ENCODE measurements around the gene LY6G5C.

LY6G5C gene

DNA sequence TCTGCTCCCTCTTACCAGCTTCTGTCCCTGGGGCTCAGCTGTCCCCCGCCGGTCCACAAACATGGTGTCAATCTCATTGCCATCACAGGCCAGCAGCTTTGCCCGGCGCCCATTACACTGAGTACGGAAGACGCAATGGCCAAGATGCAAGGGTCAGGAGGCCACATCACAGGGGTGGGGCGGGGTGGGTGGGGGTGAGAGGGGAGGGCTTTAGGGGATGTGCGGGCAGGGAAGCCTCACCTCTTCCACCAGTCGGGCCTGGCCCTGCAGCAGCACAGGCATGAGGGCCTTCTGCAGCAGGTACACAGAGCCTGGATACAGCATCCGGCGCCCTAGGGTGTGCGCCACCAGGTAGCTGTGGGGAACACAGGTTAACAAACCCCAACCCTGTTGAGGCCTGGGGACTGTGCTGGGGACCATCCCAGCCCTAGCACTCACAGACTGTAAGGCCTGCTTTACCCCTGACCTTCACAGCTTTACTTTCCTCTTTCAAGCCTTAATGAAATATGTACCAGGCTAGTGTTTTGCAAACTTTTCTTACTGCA lies 10.8 kb upstream of the LY6G5C start:
- DNase-seq (ENCODE audit: low read depth, low spot score), result no peak

DNA sequence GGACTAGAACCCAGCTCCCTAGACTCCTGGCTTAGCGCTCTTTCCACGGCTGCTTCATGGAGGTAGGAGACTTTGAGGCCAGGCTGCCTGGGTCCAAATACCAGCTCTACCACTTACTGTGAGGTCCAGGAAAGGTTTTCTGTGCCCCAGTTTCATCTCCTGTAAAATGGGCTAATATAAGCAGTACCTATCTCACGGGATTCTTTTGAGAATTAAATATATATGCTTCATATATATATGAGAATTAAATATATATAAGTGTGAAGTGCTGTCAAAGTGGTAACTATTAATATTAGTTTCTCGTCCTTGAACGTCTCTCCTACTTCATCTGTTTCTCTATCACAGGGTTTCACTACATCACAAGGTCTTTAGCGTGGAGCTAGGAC lies 10.2 kb upstream of the LY6G5C start:
- DNase-seq (ENCODE audit: low read depth, low spot score), result no peak

DNA sequence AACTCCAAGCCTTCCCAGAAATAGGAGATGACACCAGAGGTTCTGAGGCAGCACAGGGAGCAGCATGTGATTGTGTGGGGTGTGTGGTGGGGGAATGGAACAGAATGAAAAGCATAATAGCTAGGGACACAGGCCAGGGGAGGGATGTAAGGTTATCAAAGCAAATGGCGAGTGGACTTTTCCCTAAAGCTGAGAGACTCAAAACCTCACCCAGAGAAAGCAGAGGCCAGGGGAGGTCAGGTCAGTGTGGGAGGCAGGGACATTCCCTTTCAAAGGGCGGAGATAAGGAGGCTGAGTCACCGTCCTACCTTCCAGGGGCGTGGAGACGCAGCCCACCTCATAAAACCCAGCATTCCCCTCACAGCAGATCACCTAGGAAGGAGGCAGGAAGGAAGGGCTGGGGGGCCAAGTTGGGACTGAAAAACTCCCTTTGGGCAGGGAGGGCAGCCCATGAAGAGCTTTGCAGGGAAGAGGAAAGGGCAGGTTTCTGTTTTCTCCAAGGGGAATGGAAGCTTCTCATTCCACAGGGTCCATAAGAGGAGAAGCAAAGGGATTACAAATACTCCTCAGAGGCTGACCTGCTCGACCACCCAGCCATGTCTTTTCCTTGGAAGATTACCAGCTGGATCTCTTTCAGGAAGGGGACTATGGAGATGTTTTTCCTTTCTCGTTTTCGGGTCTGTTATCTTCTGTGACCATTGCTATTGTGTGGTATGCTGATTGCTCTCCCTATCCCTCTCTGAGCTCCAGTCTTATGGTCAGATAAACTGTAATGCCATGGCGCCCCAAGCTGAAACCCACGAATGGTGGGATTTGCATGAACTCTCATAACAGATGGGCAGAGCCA lies 9.6 kb upstream of the LY6G5C start:
- DNase-seq (ENCODE audit: low read depth, low spot score), result no peak

DNA sequence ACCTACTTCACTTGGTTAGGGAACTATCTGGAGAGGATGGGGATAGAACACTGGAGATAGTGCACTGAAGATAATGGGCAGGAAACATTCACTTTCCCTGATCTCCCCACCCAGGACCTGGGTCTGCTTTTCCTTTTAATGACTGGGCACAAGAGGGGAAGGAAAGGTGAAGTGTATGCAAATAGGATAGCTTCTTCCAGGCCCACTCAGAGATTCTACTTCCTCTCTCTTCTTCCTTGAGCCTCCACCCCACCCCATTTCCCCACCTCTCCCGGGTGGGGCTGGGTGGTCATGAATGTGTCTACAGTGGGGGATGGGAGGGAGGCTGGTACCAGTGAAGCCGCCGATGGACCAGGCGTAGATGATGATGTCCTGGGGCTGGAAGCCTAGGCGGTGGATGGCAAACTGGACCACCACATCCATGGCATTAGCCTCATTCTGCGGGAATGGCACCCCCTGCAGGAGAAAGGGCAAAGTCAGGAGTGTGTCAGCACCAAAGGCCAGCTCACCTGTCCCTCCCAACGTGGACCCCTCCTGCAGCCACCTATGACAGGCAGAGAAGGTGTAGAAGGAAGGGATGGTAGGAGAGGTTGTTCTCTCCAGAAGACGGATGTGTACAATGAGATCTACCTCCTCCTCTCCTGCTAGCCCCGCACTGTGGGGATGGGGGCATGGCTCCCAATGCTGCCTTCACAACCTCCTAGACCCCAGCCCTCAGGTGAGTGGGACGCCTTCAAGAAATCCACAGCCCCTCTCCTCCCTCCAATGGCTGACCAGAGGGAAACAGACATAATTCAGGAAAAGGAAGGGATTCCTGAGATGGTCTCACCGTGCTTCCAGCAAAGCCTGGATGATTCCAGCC lies 8.6 kb upstream of the LY6G5C start:
- DNase-seq (ENCODE audit: low read depth, low spot score), result no peak

DNA sequence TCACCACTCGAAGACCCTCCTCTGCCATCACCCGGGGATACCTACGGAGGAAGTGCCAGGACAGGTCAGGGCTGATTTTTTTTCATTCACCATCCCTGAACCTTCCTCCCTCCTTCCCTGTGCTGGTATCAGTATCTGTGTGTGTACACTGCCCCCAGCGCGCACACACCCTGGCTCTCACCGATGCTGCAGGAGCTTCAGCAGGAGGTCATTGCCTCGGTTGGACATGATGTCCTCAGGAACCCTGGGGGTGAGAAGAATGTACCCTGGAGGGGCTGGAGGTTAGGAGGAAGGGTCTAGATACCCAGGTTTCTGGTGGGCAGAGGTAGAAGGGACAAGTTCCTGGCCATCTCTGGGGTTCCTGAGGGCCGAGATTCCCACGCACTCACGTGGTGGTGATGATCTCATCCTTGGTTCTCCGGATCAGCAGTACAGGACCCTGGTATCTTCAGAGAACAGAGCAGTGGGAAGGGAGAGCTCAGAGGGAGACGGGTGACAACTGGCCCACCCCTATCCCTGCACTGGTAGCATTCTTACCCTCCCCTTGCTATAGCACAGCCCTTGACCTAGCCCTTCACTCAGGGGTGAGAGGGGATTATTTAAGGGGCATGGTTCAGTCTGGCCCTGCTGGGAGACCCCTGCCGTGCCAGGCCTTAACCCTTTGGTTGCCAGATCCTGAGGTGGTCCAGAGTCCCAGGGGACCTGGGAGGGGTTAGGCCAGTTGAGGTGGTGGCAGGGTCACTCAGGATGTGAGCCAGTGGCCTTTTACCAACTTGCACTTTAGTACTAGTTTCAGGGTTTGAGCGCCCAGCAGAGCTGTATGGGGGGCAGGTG lies 7.2 kb upstream of the LY6G5C start:
- DNase-seq (ENCODE audit: low read depth, low spot score), result no peak

DNA sequence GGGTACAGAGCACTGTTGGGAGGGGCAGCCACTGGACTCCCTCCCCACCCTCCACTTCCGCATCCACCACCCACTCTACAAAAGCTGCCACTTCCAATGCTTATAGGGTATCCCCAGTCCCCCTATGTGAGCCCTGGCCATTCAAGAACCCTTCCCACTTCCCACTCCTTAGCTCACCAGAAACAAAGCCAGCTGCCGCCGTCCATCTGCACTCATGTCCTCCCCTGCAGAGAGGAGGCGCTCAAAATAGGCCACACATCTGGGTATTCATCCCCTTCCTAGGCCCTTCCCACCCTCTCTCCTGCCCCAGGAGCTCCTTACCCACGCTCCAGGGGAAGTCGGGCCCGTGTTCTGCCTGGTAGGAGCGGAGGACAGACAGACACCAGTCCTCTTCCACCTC lies 6.5 kb upstream of the LY6G5C start:
- DNase-seq (ENCODE audit: low read depth, low spot score), result no peak

DNA sequence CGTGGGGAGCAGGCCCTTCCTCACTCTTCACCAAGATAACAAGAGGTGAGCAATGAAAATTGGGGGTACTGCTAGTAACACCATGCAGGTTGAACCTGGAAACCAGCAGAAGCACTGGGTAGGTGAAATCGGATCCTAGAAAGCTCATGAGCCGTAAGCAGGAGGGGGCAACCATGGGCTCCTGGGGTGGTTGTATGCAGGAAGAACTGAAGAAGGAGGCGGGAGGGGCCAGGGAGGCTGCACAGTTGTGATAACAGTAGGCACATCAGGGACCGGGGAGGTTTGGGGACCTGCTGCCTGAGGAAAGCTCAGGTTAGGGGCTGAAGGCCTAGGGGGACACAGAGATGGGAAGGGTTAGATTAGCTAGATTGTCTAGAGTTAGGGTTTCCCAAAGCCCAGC lies 5.6 kb upstream of the LY6G5C start:
- no peak for DNase-seq (ENCODE audit: low read depth, low spot score)

DNA sequence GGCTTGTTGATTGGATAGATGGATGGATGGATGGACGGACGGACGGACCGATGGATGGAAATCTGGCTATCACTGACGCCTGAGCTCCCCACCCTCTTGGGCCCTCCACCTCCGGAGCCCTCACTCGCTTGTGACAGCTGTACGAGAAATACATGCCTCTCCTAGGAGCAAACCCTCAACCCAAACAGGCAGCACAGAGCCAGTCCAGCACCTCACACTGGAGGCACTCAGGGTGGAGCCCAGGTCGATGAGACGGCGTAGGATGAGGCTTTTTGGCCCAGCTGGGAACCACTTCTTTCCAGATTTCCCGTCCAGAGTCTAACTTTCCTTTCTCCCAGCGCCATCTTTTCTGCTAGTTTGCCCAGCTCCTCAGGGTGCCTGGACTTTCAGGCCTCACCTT lies 2.7 kb upstream of the LY6G5C start:
- no peak for DNase-seq (ENCODE audit: low read depth, low spot score)

DNA sequence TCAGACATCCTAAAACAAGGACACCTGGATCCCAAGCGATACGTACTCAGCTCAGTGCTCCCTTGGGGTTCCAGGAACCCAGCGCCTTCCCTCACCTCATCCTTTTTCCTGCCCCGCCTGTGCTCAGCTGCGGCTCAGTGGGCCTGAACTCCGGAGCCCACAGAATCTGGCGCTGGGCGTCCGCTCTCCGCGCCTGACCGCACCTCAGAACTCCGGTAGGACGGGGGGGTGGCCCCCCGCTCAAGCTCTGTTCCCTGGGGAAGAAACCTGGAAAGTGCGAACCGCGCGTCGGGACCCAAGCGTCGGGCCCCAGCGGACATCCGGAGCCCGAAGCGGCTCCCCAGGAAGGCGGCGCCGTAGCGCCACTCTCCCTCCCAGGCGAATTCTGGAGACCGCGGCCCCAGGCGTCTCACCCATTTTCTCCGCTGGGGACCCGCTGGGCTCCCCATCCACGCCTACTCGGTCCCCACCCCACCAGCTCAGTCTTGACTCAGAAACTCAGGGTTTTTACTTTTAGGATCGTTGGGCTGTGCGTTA lies 336 bp upstream of the LY6G5C start:
- no peak for DNase-seq (ENCODE audit: low read depth, low spot score)

DNA sequence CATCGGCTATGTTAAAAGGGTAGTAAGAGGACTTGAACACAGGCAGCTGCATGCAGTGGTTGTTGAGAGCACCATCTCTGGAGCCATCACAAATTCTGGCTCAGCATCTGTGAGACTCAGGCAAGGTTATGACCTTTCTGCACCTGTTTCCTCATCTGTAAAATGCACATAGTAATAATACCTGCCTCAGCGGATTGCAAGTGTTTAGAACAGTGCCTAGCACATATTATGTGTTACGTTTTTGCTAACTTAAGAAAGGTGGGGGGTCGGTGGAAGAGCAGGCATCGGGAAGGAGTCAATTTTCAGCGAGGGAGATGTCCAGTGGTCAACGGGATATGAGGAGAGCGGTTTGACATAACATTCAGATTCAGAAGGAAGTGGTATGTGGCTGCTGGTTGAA lies 2.9 kb downstream of the LY6G5C start:
- no peak for DNase-seq (ENCODE audit: low read depth, low spot score)

DNA sequence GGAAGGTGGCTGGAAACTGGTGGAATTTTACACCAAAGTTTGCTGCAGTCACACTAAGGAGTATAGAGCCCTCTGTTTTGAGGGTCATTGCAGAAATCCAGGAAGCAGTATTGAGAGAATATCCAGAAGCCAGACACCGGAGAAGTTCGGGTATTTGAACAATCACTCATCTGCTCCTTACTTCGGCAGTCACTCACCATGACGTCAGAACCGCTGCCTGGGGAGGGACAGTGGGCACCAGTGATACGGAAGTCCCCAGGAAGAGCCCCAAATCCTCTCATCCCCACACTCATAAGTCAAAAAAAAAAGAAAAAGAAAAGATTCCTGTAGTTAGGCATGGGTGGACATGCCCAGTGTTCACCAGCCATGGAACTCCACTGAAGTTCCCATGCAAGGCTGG lies 4.0 kb downstream of the LY6G5C start:
- no peak for DNase-seq (ENCODE audit: low read depth, low spot score)

DNA sequence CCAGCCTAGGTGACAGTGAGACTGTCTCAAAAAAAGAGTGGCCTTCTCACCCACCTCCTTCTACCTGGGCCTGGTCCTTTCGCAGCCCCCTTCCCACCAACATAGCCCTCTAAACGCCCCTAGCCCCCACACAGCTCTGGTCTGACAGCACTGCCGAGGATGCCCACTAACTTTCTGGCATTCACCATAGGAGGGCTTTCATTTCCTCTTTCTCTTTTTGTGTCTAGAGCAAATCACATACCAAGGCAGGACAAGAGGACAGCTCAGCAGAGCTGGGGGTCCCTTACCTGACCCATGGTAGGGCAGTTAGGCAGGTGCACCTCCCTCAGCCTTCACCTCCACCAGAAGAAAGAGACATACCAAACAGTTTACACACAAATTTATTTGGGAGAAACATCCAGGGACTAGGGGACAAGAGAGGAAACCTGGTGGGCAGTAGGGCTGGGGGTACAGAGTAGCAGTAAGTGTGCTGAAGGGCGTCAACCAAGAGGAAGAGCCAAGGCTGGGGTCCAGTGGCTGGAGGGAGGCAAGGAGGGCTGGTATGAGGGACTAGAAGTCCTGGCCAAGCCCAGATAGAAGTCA lies 4.5 kb downstream of the LY6G5C start:
- no peak for DNase-seq (ENCODE audit: low read depth, low spot score)

DNA sequence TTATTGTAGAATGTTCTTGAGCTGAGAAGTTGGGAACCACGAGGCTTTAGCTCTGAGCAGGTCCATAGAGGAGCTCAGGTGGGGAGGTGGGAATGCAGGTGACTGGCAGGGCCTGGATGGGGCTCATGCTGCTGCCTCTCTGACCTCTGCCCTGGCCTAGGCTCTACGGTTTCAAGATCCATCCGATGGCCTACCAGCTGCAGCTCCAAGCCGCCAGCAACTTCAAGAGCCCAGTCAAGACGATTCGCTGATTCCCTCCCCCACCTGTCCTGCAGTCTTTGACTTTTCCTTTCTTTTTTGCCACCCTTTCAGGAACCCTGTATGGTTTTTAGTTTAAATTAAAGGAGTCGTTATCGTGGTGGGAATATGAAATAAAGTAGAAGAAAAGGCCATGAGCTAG lies 11.2 kb downstream of the LY6G5C start, which contains the start of gene LY6G5B:
LY6G5B (plus strand) TSS at position 301 of the 400 bp plus-strand sequence. CDS start 975 bp downstream, outside the sequence.
- no peak for DNase-seq (ENCODE audit: low read depth, low spot score)

DNA sequence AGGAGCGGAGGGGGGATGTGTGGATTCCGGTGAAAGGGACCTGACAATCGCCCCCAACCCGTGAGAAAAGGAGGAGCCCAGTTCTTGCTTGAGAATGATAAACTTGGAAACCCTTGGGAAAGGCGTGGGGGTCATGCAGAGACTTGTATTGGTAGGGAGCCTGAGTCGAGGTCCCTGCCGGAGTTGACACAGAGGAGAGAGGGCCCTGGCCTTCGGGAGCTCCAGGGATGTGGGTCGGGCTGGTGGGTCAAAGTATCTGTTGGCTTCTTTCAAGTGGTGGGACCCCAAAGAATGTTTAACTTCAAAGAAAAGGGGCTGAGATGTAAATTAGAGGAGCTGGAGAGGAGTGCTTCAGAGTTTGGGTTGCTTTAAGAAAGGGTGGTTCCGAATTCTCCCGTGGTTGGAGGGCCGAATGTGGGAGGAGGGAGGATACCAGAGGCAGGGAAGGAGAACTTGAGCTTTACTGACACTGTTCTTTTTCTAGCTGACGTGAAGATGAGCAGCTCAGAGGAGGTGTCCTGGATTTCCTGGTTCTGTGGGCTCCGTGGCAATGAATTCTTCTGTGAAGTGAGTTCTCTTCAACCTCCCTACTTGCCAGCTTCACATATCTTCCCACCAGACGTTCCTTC lies 14.4 kb downstream of the LY6G5C start:
- no peak for DNase-seq (ENCODE audit: low read depth, low spot score)

DNA sequence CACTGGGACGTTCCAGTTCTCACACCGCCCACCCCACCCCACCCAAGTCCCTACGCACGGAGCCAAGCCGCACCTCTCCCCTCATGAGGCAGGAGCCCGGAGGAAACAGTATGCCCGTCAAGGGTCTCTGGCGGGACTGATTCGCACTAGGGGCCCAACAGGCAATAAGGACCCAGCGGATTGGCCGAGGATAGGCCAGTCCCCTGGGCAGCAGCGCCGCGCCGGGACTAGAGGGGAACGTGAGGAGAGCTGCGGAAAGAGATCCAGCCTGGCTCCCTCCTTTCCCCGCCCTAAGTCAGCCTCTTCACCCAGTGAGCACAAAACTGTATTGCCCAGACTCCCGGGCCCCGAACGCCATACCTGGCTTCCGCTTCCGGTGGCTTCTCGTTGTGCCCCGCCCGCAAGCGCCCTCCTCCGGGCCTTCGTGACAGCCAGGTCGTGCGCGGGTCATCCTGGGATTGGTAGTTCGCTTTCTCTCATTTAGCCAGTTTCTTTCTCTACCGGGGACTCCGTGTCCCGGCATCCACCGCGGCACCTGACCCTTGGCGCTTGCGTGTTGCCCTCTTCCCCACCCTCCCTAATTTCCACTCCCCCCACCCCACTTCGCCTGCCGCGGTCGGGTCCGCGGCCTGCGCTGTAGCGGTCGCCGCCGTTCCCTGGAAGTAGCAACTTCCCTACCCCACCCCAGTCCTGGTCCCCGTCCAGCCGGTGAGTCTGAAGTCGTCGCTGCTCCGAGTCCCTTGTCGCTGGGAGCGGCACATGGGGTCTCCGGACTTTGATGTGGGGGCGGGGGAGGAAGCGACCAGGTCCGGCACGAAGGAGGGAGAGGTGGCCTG lies 15.1 kb downstream of the LY6G5C start, which contains the start of gene CSNK2B:
CSNK2B (plus strand) TSS at position 580 of the 836 bp plus-strand sequence. CDS start 752 bp downstream, outside the sequence.
- peak; percentile 94 for DNase-seq (ENCODE audit: low read depth, low spot score)

DNA sequence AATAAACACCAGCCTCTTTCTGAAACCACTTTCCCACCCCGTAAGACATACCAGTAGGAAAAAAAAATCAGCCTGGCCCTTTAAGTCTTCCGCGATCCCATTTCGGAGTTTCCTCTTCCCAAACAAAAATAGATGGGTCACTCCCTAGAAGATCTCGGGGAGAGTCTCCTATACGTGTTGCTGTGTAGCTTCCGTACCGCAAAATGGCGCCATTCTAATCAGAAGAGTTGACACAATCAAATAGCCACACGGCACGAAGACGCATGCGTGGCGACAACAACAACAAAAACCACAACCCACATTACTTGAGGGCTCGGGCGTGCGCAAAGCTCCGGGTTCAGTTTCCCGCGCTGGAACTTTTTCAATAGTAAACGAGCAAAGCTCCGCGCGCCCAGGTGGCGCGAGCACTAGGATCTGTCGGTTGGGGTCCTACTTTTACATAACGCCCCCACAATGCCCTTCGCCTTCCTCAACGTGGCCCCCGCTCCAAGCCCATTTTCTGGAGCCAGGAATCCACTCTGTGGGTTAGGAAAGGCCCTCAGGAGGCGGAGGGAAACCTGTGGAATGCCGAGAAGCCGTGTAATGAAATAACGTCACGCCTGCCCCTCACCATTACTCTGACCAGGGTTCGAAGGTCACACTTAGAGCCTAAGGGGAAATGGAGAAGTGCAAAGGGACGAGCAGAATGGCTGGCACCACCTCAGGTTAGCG lies 15.9 kb downstream of the LY6G5C start, which contains the start of gene GPANK1:
GPANK1 (minus strand) TSS at position 208 of the 711 bp plus-strand sequence. CDS start 519 bp downstream, outside the sequence.
- no peak for DNase-seq (ENCODE audit: low read depth, low spot score)

DNA sequence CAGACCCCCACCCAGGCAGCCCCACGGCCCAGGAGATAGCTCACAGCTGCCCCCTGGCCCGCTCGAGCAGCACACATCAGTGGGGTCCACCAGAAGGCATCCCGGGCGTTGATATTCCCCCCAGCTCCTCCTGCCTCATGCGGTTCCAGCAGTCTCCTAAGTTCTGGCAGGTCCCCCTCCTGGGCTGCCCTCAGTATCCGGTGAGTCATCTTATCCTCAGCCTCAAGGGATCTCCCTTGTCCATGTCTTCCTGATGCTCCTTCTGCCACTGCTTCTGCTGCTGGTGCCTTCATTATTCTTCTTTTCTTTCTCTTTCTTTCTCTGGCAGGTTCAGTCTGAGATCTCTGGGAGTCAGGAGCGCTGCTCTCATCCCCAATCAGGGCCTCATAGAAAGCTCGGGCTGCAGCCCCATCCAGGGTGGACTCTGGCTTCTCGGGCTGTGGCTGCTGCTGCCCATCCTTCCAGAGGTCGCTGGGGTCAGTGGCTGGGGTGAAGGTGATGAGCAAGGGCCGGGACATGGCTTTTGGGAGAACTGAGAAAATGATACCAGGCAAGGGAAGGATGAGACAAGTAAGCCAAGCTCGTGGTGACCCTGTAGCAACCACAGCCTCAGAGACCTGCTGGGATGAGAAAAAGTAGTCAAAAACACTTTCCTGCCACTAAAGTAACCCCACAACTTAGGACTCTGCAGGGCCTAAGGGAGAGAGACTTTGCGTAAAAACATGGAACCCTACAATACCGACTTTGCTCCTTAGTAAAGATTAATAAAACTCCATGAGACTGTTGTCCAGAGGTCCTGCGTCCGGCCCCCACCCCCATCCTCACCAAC lies 16.7 kb downstream of the LY6G5C start:
- no peak for DNase-seq (ENCODE audit: low read depth, low spot score)
